Suprapubic skin (tissue), 4 donors: Measurements from ENCODE around the gene STK24.
"Not testable (repeated sequence)": the region's sequence is repeated elsewhere in the genome, so short reads cannot be mapped to it uniquely, and the experiment has no call there.

Source experiments
- CTCF ChIP-seq, 2 donors: fragments of 200-600 bp in 1 of 2; fragments of 450-650 bp in 1 of 2; sonication (generic) in 1 of 2; IDR thresholded peaks; one replicate each; pipeline ENCODE4 v1.5.1; 2016 to 2019; ENCODE audit warnings: antibody characterized with exemption in 2 of 2, mild to moderate bottlenecking in 1 of 2, moderate library complexity in 1 of 2
- EP300 ChIP-seq: sonication (generic); formaldehyde crosslinking; IDR thresholded peaks from one replicate; pipeline ENCODE4 v1.6.1; 2017; ENCODE audit warnings: antibody characterized with exemption
- POLR2A ChIP-seq, 2 donors: fragments of 450-650 bp; IDR thresholded peaks; one replicate each; pipeline ENCODE4 v1.6.1; 2017; ENCODE audit warnings: antibody characterized with exemption in 2 of 2, mild to moderate bottlenecking in 2 of 2, moderate library complexity in 2 of 2
- POLR2AphosphoS5 ChIP-seq, 3 donors: sonication (generic); formaldehyde crosslinking; IDR thresholded peaks; one replicate each; pipeline ENCODE4 v1.6.1; 2017; ENCODE audit warnings: antibody characterized with exemption in 3 of 3

GRCh38 chr13:98589516-98589915 is 12.6 kb upstream of the STK24 start:
- not testable (repeated sequence) for TF ChIP-seq CTCF (IDR thresholded peaks at IDR 0.05); POLR2AphosphoS5 (IDR thresholded peaks at IDR 0.05); POLR2A (IDR thresholded peaks at IDR 0.05); EP300
